ENCODE measurements around the gene KRT1.

GRCh38 chr12:52699960-52700359 lies 19.8 kb upstream of the KRT1 start:
- TF ChIP-seq CTCF (IDR thresholded peaks at IDR 0.05), result no peak
- TF ChIP-seq EZH2 (IDR thresholded peaks at IDR 0.05; ENCODE audit: borderline replicate concordance, insufficient read depth, low read depth, low read length, poor library complexity, severe bottlenecking), result no peak
